ENCODE results near the gene PNMA8C.

PNMA8C gene

DNA sequence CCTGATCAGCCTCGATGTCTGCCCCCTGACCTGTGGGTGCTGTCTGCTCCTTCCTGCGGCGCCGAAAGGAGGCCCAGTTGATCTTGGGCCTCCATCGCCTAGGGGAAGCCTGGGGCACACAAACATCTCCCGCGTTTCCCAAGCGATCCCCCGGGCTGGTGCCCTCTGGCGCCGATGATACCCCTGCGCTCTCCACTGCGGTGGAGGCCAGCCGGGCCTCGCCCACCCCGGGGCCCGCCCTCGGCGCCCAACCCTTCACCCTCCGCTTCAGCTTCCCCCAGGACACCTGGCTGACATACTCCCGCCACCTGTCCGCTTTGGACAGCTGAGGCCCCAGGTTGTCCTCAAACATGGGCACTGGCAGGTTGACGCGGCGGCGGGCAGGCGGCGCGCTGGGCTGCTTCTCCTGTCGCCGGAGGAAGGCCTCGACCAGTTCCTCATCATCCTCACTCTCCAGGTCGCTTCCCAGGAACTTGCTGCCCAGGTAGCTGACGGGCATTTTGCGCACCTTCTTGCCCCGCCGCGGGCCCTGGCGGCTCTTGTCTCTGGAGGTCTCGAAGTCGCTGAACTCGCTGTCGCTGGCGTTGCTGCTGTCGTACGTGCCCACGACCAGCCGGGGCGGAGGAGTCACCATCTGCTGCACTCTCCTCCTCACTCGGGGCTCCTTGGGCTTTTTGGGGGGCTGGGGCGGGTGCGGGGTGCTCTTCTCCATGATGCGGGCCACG, 16.6 kb downstream of the PNMA8C start:
- H3K9me3 ChIP-seq (ENCODE audit: control insufficient read depth, insufficient read depth, low read depth, low read length) = no peaks in the 10 kb centered on the region
- ChIA-PET CTCF (interaction anchor here (1.9 to 2.6 kb wide), 2 partner anchors 10 to 16 kb away, joined by 5 to 17 read pairs; no protein-coding TSS in a partner anchor), POLR2A (no interaction called here)
- peak overlapping the region; percentile 88 for H3K27ac ChIP-seq (ENCODE audit: extremely low read depth, low read depth, low read length)
- TF ChIP-seq, protein P1, sequence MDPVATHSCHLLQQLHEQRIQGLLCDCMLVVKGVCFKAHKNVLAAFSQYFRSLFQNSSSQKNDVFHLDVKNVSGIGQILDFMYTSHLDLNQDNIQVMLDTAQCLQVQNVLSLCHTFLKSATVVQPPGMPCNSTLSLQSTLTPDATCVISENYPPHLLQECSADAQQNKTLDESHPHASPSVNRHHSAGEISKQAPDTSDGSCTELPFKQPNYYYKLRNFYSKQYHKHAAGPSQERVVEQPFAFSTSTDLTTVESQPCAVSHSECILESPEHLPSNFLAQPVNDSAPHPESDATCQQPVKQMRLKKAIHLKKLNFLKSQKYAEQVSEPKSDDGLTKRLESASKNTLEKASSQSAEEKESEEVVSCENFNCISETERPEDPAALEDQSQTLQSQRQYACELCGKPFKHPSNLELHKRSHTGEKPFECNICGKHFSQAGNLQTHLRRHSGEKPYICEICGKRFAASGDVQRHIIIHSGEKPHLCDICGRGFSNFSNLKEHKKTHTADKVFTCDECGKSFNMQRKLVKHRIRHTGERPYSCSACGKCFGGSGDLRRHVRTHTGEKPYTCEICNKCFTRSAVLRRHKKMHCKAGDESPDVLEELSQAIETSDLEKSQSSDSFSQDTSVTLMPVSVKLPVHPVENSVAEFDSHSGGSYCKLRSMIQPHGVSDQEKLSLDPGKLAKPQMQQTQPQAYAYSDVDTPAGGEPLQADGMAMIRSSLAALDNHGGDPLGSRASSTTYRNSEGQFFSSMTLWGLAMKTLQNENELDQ (tag by site-specific recombination; IDR thresholded peaks at IDR 0.05; ENCODE audit: low read depth) = no peak
- TF ChIP-seq, protein P2, sequence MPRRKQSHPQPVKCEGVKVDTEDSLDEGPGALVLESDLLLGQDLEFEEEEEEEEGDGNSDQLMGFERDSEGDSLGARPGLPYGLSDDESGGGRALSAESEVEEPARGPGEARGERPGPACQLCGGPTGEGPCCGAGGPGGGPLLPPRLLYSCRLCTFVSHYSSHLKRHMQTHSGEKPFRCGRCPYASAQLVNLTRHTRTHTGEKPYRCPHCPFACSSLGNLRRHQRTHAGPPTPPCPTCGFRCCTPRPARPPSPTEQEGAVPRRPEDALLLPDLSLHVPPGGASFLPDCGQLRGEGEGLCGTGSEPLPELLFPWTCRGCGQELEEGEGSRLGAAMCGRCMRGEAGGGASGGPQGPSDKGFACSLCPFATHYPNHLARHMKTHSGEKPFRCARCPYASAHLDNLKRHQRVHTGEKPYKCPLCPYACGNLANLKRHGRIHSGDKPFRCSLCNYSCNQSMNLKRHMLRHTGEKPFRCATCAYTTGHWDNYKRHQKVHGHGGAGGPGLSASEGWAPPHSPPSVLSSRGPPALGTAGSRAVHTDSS (tag by site-specific recombination; IDR thresholded peaks at IDR 0.05) = peak; percentile 49; the same call in 1 of the 2 replicates
- no peak overlapping the region for H3K4me3 ChIP-seq (ENCODE audit: low read depth, low read length)
- H3K36me3 ChIP-seq (ENCODE audit: control insufficient read depth in 2 of 2, insufficient read depth in 1 of 2, low read length in 2 of 2) = peaks cover 0 to 24% of the 10 kb centered on the region in 2 experiments; a peak in 2 of 3 replicates
- H3K4me1 ChIP-seq (ENCODE audit: control insufficient read depth, insufficient read depth, low read length) = peaks cover 29% of the 10 kb centered on the region

DNA sequence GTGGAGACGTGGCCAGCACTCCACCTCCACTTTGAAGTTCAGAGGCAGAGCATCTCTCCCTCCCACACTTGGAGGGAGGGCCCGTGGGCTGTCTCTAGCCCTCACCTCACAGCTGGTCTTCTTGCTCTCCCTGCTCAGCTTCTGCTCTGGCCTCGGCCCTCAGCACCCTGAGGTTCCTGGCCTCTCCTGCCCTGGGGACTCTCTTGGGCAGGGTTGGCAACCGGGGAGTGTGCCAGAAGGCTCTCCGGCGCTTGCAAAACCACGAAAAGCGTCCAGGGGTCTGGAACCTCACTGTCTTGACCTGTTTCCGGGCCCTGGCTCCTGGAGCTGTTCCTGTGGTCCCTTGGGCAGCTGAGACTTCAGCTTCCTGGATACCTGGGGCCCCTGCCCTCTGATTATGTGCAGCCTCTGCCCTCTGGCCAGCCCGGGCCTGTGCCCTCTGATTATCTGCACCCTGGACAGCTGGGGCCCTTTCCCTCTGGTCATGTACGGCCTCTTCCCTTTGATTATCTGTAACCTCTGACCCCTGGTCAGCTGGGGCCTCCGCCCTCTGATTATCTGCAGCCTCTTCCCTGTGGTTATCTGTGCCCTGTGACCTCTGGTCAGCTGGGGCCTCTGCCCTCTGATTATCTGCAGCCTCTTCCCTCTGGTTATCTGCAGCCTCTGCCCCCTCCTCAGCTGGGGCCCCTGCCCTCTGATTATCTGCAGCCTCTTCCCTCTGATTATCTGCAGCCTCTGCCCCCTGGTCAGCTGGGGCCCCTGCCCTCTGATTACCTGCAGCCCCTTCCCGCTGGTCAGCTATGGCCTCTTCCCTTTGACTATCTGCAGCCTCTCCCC, 17.4 kb downstream of the PNMA8C start:
- ChIA-PET POLR2A (interaction anchor here (0.7 kb wide), 1 partner anchor 36 kb away, joined by 3 read pairs; no protein-coding TSS in a partner anchor), CTCF (interaction anchor here (1.0 to 2.6 kb wide), 3 partner anchors 9 to 16 kb away, joined by 3 to 17 read pairs (median 6); no protein-coding TSS in a partner anchor)
- H3K4me1 ChIP-seq (ENCODE audit: control insufficient read depth, insufficient read depth, low read length) = peaks cover 24% of the 10 kb centered on the region
- H3K36me3 ChIP-seq (ENCODE audit: control insufficient read depth in 2 of 2, insufficient read depth in 1 of 2, low read length in 2 of 2) = peaks cover 0 to 24% of the 10 kb centered on the region in 2 experiments; a peak in 2 of 3 replicates
- H3K4me3 ChIP-seq (ENCODE audit: low read depth, low read length) = no peak overlapping the region
- peak overlapping the region; percentile 13 for H3K27ac ChIP-seq (ENCODE audit: extremely low read depth, low read depth, low read length)
- H3K9me3 ChIP-seq (ENCODE audit: control insufficient read depth, insufficient read depth, low read depth, low read length) = no peaks in the 10 kb centered on the region
- no peak for TF ChIP-seq ZNF596 (tag by site-specific recombination; IDR thresholded peaks at IDR 0.05)
- TF ChIP-seq, protein P3, sequence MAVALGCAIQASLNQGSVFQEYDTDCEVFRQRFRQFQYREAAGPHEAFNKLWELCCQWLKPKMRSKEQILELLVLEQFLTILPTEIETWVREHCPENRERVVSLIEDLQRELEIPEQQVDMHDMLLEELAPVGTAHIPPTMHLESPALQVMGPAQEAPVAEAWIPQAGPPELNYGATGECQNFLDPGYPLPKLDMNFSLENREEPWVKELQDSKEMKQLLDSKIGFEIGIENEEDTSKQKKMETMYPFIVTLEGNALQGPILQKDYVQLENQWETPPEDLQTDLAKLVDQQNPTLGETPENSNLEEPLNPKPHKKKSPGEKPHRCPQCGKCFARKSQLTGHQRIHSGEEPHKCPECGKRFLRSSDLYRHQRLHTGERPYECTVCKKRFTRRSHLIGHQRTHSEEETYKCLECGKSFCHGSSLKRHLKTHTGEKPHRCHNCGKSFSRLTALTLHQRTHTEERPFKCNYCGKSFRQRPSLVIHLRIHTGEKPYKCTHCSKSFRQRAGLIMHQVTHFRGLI (tag by site-specific recombination; IDR thresholded peaks at IDR 0.05) = no peak
- TF ChIP-seq ZNF404 (tag by site-specific recombination; IDR thresholded peaks at IDR 0.05) = no peak
- TF ChIP-seq BCL11A (tag by site-specific recombination; IDR thresholded peaks at IDR 0.05; ENCODE audit: low read depth) = no peak; the same call in 1 of the 2 replicates
- no peak for TF ChIP-seq ZNF324 (tag by site-specific recombination; IDR thresholded peaks at IDR 0.05)
- no peak for TF ChIP-seq ZNF10 (tag by site-specific recombination; IDR thresholded peaks at IDR 0.05)
- no peak for TF ChIP-seq ZNF239 (tag by site-specific recombination; IDR thresholded peaks at IDR 0.05)
- no peak for TF ChIP-seq ZNF223 (tag by site-specific recombination; IDR thresholded peaks at IDR 0.05)
- no peak for TF ChIP-seq TCF7L2 (IDR thresholded peaks at IDR 0.05; ENCODE audit: borderline replicate concordance, low read depth, low read length)
- TF ChIP-seq, protein P4, sequence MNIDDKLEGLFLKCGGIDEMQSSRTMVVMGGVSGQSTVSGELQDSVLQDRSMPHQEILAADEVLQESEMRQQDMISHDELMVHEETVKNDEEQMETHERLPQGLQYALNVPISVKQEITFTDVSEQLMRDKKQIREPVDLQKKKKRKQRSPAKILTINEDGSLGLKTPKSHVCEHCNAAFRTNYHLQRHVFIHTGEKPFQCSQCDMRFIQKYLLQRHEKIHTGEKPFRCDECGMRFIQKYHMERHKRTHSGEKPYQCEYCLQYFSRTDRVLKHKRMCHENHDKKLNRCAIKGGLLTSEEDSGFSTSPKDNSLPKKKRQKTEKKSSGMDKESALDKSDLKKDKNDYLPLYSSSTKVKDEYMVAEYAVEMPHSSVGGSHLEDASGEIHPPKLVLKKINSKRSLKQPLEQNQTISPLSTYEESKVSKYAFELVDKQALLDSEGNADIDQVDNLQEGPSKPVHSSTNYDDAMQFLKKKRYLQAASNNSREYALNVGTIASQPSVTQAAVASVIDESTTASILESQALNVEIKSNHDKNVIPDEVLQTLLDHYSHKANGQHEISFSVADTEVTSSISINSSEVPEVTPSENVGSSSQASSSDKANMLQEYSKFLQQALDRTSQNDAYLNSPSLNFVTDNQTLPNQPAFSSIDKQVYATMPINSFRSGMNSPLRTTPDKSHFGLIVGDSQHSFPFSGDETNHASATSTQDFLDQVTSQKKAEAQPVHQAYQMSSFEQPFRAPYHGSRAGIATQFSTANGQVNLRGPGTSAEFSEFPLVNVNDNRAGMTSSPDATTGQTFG (tag by site-specific recombination; IDR thresholded peaks at IDR 0.05; ENCODE audit: borderline replicate concordance) = no peak
- TF ChIP-seq, protein P5, sequence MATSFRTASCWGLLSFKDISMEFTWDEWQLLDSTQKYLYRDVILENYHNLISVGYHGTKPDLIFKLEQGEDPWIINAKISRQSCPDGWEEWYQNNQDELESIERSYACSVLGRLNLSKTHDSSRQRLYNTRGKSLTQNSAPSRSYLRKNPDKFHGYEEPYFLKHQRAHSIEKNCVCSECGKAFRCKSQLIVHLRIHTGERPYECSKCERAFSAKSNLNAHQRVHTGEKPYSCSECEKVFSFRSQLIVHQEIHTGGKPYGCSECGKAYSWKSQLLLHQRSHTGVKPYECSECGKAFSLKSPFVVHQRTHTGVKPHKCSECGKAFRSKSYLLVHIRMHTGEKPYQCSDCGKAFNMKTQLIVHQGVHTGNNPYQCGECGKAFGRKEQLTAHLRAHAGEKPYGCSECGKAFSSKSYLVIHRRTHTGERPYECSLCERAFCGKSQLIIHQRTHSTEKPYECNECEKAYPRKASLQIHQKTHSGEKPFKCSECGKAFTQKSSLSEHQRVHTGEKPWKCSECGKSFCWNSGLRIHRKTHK (tag by site-specific recombination; IDR thresholded peaks at IDR 0.05) = no peak
- TF ChIP-seq EGR2 (tag by site-specific recombination; IDR thresholded peaks at IDR 0.05; ENCODE audit: low read depth) = peak; percentile 66
- TF ChIP-seq ZNF837 (tag by site-specific recombination; IDR thresholded peaks at IDR 0.05) = no peak
- TF ChIP-seq, protein P6, sequence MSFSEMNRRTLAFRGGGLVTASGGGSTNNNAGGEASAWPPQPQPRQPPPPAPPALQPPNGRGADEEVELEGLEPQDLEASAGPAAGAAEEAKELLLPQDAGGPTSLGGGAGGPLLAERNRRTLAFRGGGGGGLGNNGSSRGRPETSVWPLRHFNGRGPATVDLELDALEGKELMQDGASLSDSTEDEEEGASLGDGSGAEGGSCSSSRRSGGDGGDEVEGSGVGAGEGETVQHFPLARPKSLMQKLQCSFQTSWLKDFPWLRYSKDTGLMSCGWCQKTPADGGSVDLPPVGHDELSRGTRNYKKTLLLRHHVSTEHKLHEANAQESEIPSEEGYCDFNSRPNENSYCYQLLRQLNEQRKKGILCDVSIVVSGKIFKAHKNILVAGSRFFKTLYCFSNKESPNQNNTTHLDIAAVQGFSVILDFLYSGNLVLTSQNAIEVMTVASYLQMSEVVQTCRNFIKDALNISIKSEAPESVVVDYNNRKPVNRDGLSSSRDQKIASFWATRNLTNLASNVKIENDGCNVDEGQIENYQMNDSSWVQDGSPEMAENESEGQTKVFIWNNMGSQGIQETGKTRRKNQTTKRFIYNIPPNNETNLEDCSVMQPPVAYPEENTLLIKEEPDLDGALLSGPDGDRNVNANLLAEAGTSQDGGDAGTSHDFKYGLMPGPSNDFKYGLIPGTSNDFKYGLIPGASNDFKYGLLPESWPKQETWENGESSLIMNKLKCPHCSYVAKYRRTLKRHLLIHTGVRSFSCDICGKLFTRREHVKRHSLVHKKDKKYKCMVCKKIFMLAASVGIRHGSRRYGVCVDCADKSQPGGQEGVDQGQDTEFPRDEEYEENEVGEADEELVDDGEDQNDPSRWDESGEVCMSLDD (tag by site-specific recombination; IDR thresholded peaks at IDR 0.05) = no peak

Measured in HEK293 (cell line).